HG02763 (cell line): Measurements from ENCODE around the gene NUF2.

Experiments used
- ATAC-seq: cut with Tn5 transposase; IDR thresholded peaks from one replicate; pipeline ENCODE4 v1.9.1; 2021; ENCODE audit warnings: mild to moderate bottlenecking, moderate library complexity; ENCODE audit not compliant: unreplicated experiment

The NUF2 gene

GRCh38 chr1:163399001-163399400 is 77.2 kb downstream of the NUF2 start:
- ATAC-seq, result no peak

GRCh38 chr1:163399976-163400601 is 78.3 kb downstream of the NUF2 start:
- ATAC-seq, result no peak

- ATAC-seq, result no peak
These were observed 79.5 kb downstream of the NUF2 start for GRCh38 chr1:163401211-163401610.
